ENCODE results near the gene GAB2.

The GAB2 gene

GRCh38 chr11:78325274-78325781, 92.3 kb downstream of the GAB2 start:
- DNase-seq (ENCODE audit: low read depth, low spot score) = no peak
- Histone ChIP-seq H3K4me1 (ENCODE audit: insufficient read depth, insufficient read length) (no peaks in the 10 kb centered on the region), H3K27me3 (ENCODE audit: insufficient read depth, insufficient read length) (no peaks in the 10 kb centered on the region), H3K4me3 (ENCODE audit: insufficient read length, low read depth) (no peak overlapping the region), H3K36me3 (ENCODE audit: insufficient read depth, insufficient read length, low read length) (no peaks in the 10 kb centered on the region), H3K9me3 (ENCODE audit: insufficient read depth, low read length) (no peaks in the 10 kb centered on the region), H3K9ac (ENCODE audit: insufficient read length, low read depth) (no peak overlapping the region)
- TF ChIP-seq SUZ12 (IDR thresholded peaks at IDR 0.05; ENCODE audit: extremely low read depth, insufficient read depth, insufficient read length) (no peak), ZNF274 (IDR thresholded peaks at IDR 0.05; ENCODE audit: low read depth, low read length) (no peak), YY1 (IDR thresholded peaks at IDR 0.05; ENCODE audit: insufficient read depth, insufficient read length) (no peak)

DNA sequence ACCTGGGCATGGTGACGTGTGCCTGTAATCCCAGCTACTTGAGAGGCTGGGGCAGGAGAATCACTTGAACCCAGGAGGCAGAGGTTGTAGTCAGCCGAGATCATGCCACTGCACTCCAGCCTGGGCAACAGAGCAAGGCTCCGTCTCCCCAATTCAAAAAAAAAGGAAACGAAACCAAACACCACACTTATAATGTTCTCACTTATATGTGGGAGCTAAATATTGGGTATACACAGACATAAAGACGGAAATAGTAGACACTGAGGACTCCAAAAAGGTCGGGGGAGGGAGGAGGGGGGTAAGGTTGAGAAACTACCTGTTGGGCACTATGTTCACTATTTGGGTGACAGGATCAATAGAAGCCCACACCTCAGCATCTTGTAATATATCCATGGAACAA, 94.3 kb downstream of the GAB2 start:
- Histone ChIP-seq H3K9ac (ENCODE audit: insufficient read length, low read depth) (no peak overlapping the region), H3K36me3 (ENCODE audit: insufficient read depth, insufficient read length, low read length) (no peaks in the 10 kb centered on the region), H3K9me3 (ENCODE audit: insufficient read depth, low read length) (no peaks in the 10 kb centered on the region), H3K4me3 (ENCODE audit: insufficient read length, low read depth) (no peak overlapping the region), H3K27me3 (ENCODE audit: insufficient read depth, insufficient read length) (no peaks in the 10 kb centered on the region), H3K4me1 (ENCODE audit: insufficient read depth, insufficient read length) (no peaks in the 10 kb centered on the region)
- no peak for TF ChIP-seq YY1 (IDR thresholded peaks at IDR 0.05; ENCODE audit: insufficient read depth, insufficient read length)
- TF ChIP-seq SUZ12 (IDR thresholded peaks at IDR 0.05; ENCODE audit: extremely low read depth, insufficient read depth, insufficient read length) = no peak
- TF ChIP-seq ZNF274 (IDR thresholded peaks at IDR 0.05; ENCODE audit: low read depth, low read length) = no peak
- no peak for DNase-seq (ENCODE audit: low read depth, low spot score)

- no peak for TF ChIP-seq SUZ12 (IDR thresholded peaks at IDR 0.05; ENCODE audit: extremely low read depth, insufficient read depth, insufficient read length)
- no peak for TF ChIP-seq ZNF274 (IDR thresholded peaks at IDR 0.05; ENCODE audit: low read depth, low read length)
- TF ChIP-seq YY1 (IDR thresholded peaks at IDR 0.05; ENCODE audit: insufficient read depth, insufficient read length) = no peak
- Histone ChIP-seq H3K27me3 (ENCODE audit: insufficient read depth, insufficient read length) (no peaks in the 10 kb centered on the region), H3K9me3 (ENCODE audit: insufficient read depth, low read length) (no peaks in the 10 kb centered on the region), H3K36me3 (ENCODE audit: insufficient read depth, insufficient read length, low read length) (no peaks in the 10 kb centered on the region), H3K4me1 (ENCODE audit: insufficient read depth, insufficient read length) (no peaks in the 10 kb centered on the region), H3K4me3 (ENCODE audit: insufficient read length, low read depth) (no peak overlapping the region), H3K9ac (ENCODE audit: insufficient read length, low read depth) (no peak overlapping the region)
- DNase-seq (ENCODE audit: low read depth, low spot score) = no peak
These were observed 98.1 kb downstream of the GAB2 start for GRCh38 chr11:78319453-78319955.

DNA sequence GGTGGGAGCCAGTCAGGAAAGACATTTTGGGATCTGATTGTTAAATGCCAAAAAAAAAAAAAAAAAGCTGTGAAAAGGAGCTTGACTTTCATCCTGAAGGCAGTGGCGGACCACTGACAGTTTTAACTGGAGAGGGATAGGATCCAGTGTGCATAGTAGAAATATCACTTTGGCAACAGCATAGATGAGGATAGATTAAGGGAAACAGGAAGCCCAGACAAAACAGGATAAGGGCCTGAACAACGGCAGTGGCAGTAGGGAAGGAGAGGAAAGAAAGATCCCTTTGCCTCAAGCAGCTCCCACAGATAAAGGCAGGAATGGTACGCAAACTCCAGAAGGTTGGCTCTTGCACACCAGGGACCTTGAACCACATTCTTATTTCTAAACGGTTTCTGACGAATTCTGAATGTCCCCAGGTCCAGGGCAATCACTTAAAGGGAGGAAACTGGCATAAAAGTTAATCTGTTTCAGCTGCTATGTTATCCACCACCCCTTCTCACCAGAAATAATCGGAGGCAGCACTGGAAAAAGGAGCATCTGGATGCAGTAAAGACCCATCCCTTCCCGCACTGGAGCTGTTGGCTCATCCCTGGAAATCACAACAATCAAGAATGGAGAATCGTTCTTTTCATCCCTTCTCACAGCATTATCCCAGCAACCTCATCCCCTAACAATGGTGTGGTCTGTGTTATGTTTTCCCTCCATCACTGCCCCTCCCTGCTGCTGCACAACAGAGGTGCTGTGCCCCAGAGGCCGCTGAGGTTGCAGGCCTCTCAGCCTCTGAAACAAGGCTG, 99.1 kb downstream of the GAB2 start:
- no peaks in the 10 kb centered on the region for H3K36me3 ChIP-seq (ENCODE audit: insufficient read depth, insufficient read length, low read length)
- H3K4me1 ChIP-seq (ENCODE audit: insufficient read depth, insufficient read length) = no peaks in the 10 kb centered on the region
- no peak overlapping the region for H3K4me3 ChIP-seq (ENCODE audit: insufficient read length, low read depth)
- H3K27me3 ChIP-seq (ENCODE audit: insufficient read depth, insufficient read length) = no peaks in the 10 kb centered on the region
- H3K9ac ChIP-seq (ENCODE audit: insufficient read length, low read depth) = no peak overlapping the region
- TF ChIP-seq ZNF274 (IDR thresholded peaks at IDR 0.05; ENCODE audit: low read depth, low read length) (no peak), YY1 (IDR thresholded peaks at IDR 0.05; ENCODE audit: insufficient read depth, insufficient read length) (no peak), SUZ12 (IDR thresholded peaks at IDR 0.05; ENCODE audit: extremely low read depth, insufficient read depth, insufficient read length) (no peak)
- no peak for DNase-seq (ENCODE audit: low read depth, low spot score)
- no peaks in the 10 kb centered on the region for H3K9me3 ChIP-seq (ENCODE audit: insufficient read depth, low read length)

DNA sequence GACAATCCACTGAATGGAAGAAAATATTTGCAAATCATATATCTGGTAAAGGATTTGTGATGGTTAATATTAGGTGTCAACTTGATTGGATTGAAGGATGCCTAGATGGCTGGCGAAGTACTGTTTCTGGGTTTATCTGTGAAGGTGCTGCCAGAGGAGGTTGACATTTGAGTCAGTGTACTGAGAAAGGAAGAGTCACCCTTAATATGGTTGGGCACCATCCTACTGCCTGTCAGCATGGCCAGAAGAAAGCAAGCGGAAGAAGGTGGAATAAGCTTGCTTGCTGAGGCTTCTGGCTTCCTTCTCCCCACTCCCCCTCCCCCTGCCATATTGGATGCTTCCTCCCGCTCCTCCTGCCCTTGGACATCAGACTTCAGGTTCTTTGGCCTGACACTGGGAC, 101.9 kb downstream of the GAB2 start:
- no peaks in the 10 kb centered on the region for H3K27me3 ChIP-seq (ENCODE audit: insufficient read depth, insufficient read length)
- H3K36me3 ChIP-seq (ENCODE audit: insufficient read depth, insufficient read length, low read length) = no peaks in the 10 kb centered on the region
- no peaks in the 10 kb centered on the region for H3K9me3 ChIP-seq (ENCODE audit: insufficient read depth, low read length)
- DNase-seq (ENCODE audit: low read depth, low spot score) = no peak
- no peak for TF ChIP-seq ZNF274 (IDR thresholded peaks at IDR 0.05; ENCODE audit: low read depth, low read length)
- TF ChIP-seq YY1 (IDR thresholded peaks at IDR 0.05; ENCODE audit: insufficient read depth, insufficient read length) = no peak
- TF ChIP-seq SUZ12 (IDR thresholded peaks at IDR 0.05; ENCODE audit: extremely low read depth, insufficient read depth, insufficient read length) = no peak
- no peaks in the 10 kb centered on the region for H3K4me1 ChIP-seq (ENCODE audit: insufficient read depth, insufficient read length)
- H3K9ac ChIP-seq (ENCODE audit: insufficient read length, low read depth) = no peak overlapping the region
- H3K4me3 ChIP-seq (ENCODE audit: insufficient read length, low read depth) = no peak overlapping the region

- no peak overlapping the region for H3K9ac ChIP-seq (ENCODE audit: insufficient read length, low read depth)
- H3K9me3 ChIP-seq (ENCODE audit: insufficient read depth, low read length) = no peaks in the 10 kb centered on the region
- H3K4me3 ChIP-seq (ENCODE audit: insufficient read length, low read depth) = no peak overlapping the region
- no peaks in the 10 kb centered on the region for H3K36me3 ChIP-seq (ENCODE audit: insufficient read depth, insufficient read length, low read length)
- no peaks in the 10 kb centered on the region for H3K27me3 ChIP-seq (ENCODE audit: insufficient read depth, insufficient read length)
- TF ChIP-seq SUZ12 (IDR thresholded peaks at IDR 0.05; ENCODE audit: extremely low read depth, insufficient read depth, insufficient read length) (no peak), ZNF274 (IDR thresholded peaks at IDR 0.05; ENCODE audit: low read depth, low read length) (no peak)
- no peaks in the 10 kb centered on the region for H3K4me1 ChIP-seq (ENCODE audit: insufficient read depth, insufficient read length)
- no peak for DNase-seq (ENCODE audit: low read depth, low spot score)
These were observed 102.9 kb downstream of the GAB2 start for GRCh38 chr11:78314762-78315161.

DNA sequence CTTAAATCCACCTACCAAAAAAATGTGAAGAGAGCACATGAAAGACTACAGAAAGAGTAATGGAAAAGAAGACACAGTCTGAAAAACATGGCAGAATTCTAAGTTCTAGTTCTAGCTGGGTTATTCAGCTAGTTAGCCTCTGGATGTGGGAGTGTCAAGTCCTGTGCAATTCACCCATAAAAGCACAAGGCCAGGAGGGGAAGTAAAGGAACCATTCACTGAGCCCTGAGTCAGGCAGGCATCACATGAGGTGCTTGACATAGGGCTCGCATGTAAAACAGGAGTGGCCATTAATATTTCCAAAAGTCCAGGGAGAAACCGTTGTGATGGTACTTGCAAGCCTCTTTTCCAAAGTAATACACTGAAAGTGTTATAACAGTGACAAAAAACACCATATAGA, 103.7 kb downstream of the GAB2 start:
- TF ChIP-seq ZNF274 (IDR thresholded peaks at IDR 0.05; ENCODE audit: low read depth, low read length) (no peak), YY1 (IDR thresholded peaks at IDR 0.05; ENCODE audit: insufficient read depth, insufficient read length) (no peak), SUZ12 (IDR thresholded peaks at IDR 0.05; ENCODE audit: extremely low read depth, insufficient read depth, insufficient read length) (no peak)
- H3K4me1 ChIP-seq (ENCODE audit: insufficient read depth, insufficient read length) = no peaks in the 10 kb centered on the region
- no peaks in the 10 kb centered on the region for H3K9me3 ChIP-seq (ENCODE audit: insufficient read depth, low read length)
- no peaks in the 10 kb centered on the region for H3K36me3 ChIP-seq (ENCODE audit: insufficient read depth, insufficient read length, low read length)
- H3K4me3 ChIP-seq (ENCODE audit: insufficient read length, low read depth) = no peak overlapping the region
- H3K9ac ChIP-seq (ENCODE audit: insufficient read length, low read depth) = no peak overlapping the region
- DNase-seq (ENCODE audit: low read depth, low spot score) = no peak
- H3K27me3 ChIP-seq (ENCODE audit: insufficient read depth, insufficient read length) = no peaks in the 10 kb centered on the region

Data from NT2/D1 (cell line).